PC-9 (cell line): Measurements from ENCODE around the gene RPGRIP1L. TPM values are rescaled to one million over a fixed set of nuclear protein-coding genes. Genes with fewer than 3 reads are reported as not detected.

ENCODE experiments used
- BruUV-seq: library from RNA; stranded (reverse); fragments of 400-500 nt; replicated peaks from 2 replicates; lab custom pipeline; 2021; lab: Mats Ljungman, UMichigan
- CTCF ChIA-PET: fragments of 300-600 bp; sonication (Branson Sonifier 250); formaldehyde crosslinking; loops from one replicate; lab custom pipeline; 2022; ENCODE audit warnings: antibody characterized with exemption; lab: Charles Lee
- POLR2A ChIA-PET: fragments of 300-600 bp; sonication (Branson Sonifier 250); formaldehyde crosslinking; loops from one replicate; lab custom pipeline; 2022; ENCODE audit warnings: antibody characterized with exemption; ENCODE audit not compliant: unreplicated experiment; lab: Charles Lee
- DNase-seq, 2 experiments: peaks; one replicate each; pipeline versions ENCODE4 v3.0.0 to v3.0.0-alpha.2; 2015 to 2022; ENCODE audit warnings: mixed read lengths in 1 of 2
- H2AFZ ChIP-seq: fragments of 200-600 bp; sonication (generic); 2 replicates; pipeline ENCODE4 v1.8.1; 2017; ENCODE audit warnings: antibody characterized with exemption
- H3F3A ChIP-seq: fragments of 200-600 bp; sonication (generic); 2 replicates; pipeline ENCODE4 v1.8.1; 2017; ENCODE audit warnings: antibody characterized with exemption, mild to moderate bottlenecking, low read depth; ENCODE audit not compliant: insufficient read depth
- H3K27ac ChIP-seq: fragments of 200-600 bp; sonication (generic); 2 replicates; pipeline ENCODE4 v1.6.1; 2016; ENCODE audit warnings: mixed run types
- H3K27me3 ChIP-seq: fragments of 200-600 bp; sonication (generic); 2 replicates; pipeline ENCODE4 v1.6.1; 2016; ENCODE audit warnings: low read depth, mixed run types; ENCODE audit not compliant: insufficient read depth
- H3K36me3 ChIP-seq: fragments of 200-600 bp; sonication (generic); 2 replicates; pipeline ENCODE4 v1.6.1; 2016; ENCODE audit warnings: low read depth, mixed run types
- H3K4me1 ChIP-seq: fragments of 200-600 bp; sonication (generic); replicated peaks from 2 replicates; pipeline ENCODE4 v1.6.1; 2016; ENCODE audit warnings: mixed run types; ENCODE audit not compliant: insufficient read depth
- H3K4me2 ChIP-seq: fragments of 200-600 bp; sonication (generic); 2 replicates; pipeline ENCODE4 v1.6.1; 2017; ENCODE audit warnings: mixed run types
- H3K4me3 ChIP-seq: fragments of 200-600 bp; sonication (generic); 2 replicates; pipeline ENCODE4 v1.6.1; 2016; ENCODE audit warnings: mixed run types
- H3K79me2 ChIP-seq: fragments of 200-600 bp; sonication (generic); 2 replicates; pipeline ENCODE4 v1.6.1; 2017; ENCODE audit warnings: low read depth, mixed run types
- H3K9me2 ChIP-seq: fragments of 200-600 bp; sonication (generic); 2 replicates; pipeline ENCODE4 v1.8.1; 2017; ENCODE audit warnings: mild to moderate bottlenecking; ENCODE audit not compliant: insufficient read depth
- H3K9me3 ChIP-seq: fragments of 200-600 bp; sonication (generic); 2 replicates; pipeline ENCODE4 v1.8.1; 2016; ENCODE audit warnings: low read depth; ENCODE audit not compliant: insufficient read depth
- H4K20me1 ChIP-seq: fragments of 200-600 bp; sonication (generic); 2 replicates; pipeline ENCODE4 v1.8.1; 2017; ENCODE audit not compliant: insufficient read depth
- EZH2 ChIP-seq: fragments of 200-600 bp; sonication (generic); IDR thresholded peaks from 2 replicates; pipeline ENCODE4 v1.8.0; 2017; ENCODE audit warnings: antibody characterized with exemption, low read depth
- intact Hi-C: fragments of 100-400 bp; cut with micrococcal nuclease; formaldehyde crosslinking; loops from one replicate; pipeline ENCODE4 v1.10.0; 2022; ENCODE audit not compliant: unreplicated experiment
- total RNA-seq: library from RNA; stranded (reverse); gene quantifications from 2 replicates; pipeline ENCODE4 v1.2.3, GENCODE V29; 2021
- TF ChIP-seq, protein P1 (sequence below): fragments of 200-600 bp; sonication (generic); conservative IDR thresholded peaks from 2 replicates; pipeline ENCODE4 v1.6.1; 2017; ENCODE audit warnings: mixed run types, antibody characterized with exemption, mild to moderate bottlenecking, moderate library complexity

Gene RPGRIP1L
- total RNA-seq, 1 experiment from 2014 or later = 14.0 TPM

- no TSS peak for BruUV-seq
- no peaks in the 10 kb centered on the region for H3K27me3 ChIP-seq
- no peaks in the 10 kb centered on the region for H3F3A ChIP-seq
- no peaks in the 10 kb centered on the region for H3K4me1 ChIP-seq
- no peaks in the 10 kb centered on the region for H4K20me1 ChIP-seq
- TF ChIP-seq EZH2 = no peak
- TF ChIP-seq, protein P1, sequence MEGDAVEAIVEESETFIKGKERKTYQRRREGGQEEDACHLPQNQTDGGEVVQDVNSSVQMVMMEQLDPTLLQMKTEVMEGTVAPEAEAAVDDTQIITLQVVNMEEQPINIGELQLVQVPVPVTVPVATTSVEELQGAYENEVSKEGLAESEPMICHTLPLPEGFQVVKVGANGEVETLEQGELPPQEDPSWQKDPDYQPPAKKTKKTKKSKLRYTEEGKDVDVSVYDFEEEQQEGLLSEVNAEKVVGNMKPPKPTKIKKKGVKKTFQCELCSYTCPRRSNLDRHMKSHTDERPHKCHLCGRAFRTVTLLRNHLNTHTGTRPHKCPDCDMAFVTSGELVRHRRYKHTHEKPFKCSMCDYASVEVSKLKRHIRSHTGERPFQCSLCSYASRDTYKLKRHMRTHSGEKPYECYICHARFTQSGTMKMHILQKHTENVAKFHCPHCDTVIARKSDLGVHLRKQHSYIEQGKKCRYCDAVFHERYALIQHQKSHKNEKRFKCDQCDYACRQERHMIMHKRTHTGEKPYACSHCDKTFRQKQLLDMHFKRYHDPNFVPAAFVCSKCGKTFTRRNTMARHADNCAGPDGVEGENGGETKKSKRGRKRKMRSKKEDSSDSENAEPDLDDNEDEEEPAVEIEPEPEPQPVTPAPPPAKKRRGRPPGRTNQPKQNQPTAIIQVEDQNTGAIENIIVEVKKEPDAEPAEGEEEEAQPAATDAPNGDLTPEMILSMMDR = no peak
- H3K9me2 ChIP-seq = no peaks in the 10 kb centered on the region
- H3K4me3 ChIP-seq = no peak overlapping the region
- POLR2A ChIA-PET = no interaction called here
- CTCF ChIA-PET = no interaction called here
- H3K4me2 ChIP-seq = no peak overlapping the region
- no peaks in the 10 kb centered on the region for H3K79me2 ChIP-seq
- H3K36me3 ChIP-seq = no peaks in the 10 kb centered on the region
- H3K9me3 ChIP-seq = peaks cover 3% of the 10 kb centered on the region; the same call in 1 of the 2 replicates
- no peak overlapping the region for H3K27ac ChIP-seq
- DNase-seq = no peak
- H2AFZ ChIP-seq = no peak overlapping the region
- intact Hi-C loops = no loop called here
Observed at GRCh38 chr16:53629607-53630312, 73.9 kb downstream of the RPGRIP1L start.

- no peaks in the 10 kb centered on the region for H3K4me1 ChIP-seq
- CTCF ChIA-PET = no interaction called here
- no peak overlapping the region for H3K4me2 ChIP-seq
- no peaks in the 10 kb centered on the region for H4K20me1 ChIP-seq
- TF ChIP-seq, protein P1 = no peak
- no peak for TF ChIP-seq EZH2
- peaks cover 3% of the 10 kb centered on the region; the same call in 1 of the 2 replicates for H3K9me3 ChIP-seq
- intact Hi-C loops = no loop called here
- no peaks in the 10 kb centered on the region for H3K36me3 ChIP-seq
- no TSS peak for BruUV-seq
- H3F3A ChIP-seq = no peaks in the 10 kb centered on the region
- no peaks in the 10 kb centered on the region for H3K9me2 ChIP-seq
- no peaks in the 10 kb centered on the region for H3K27me3 ChIP-seq
- H2AFZ ChIP-seq = no peak overlapping the region
- no peaks in the 10 kb centered on the region for H3K79me2 ChIP-seq
- POLR2A ChIA-PET = no interaction called here
- H3K4me3 ChIP-seq = no peak overlapping the region
- DNase-seq = no peak
- no peak overlapping the region for H3K27ac ChIP-seq
Observed at GRCh38 chr16:53629151-53629550, 74.5 kb downstream of the RPGRIP1L start.

GRCh38 chr16:53626811-53627210 lies 76.8 kb downstream of the RPGRIP1L start:
- H2AFZ ChIP-seq = no peak overlapping the region
- H3K4me3 ChIP-seq = no peak overlapping the region
- no peaks in the 10 kb centered on the region for H3K27me3 ChIP-seq
- no peaks in the 10 kb centered on the region for H3K4me1 ChIP-seq
- POLR2A ChIA-PET = no interaction called here
- no peaks in the 10 kb centered on the region for H3K36me3 ChIP-seq
- H3F3A ChIP-seq = no peaks in the 10 kb centered on the region
- no peaks in the 10 kb centered on the region for H3K9me2 ChIP-seq
- no peak overlapping the region for H3K4me2 ChIP-seq
- H3K79me2 ChIP-seq = no peaks in the 10 kb centered on the region
- no peaks in the 10 kb centered on the region for H4K20me1 ChIP-seq
- no peak overlapping the region for H3K27ac ChIP-seq
- DNase-seq = no peak
- intact Hi-C loops = no loop called here
- no TSS peak for BruUV-seq
- TF ChIP-seq, protein P1 = no peak
- no peak for TF ChIP-seq EZH2
- H3K9me3 ChIP-seq = no peaks in the 10 kb centered on the region
- CTCF ChIA-PET = no interaction called here
